Activated CD8-positive, alpha-beta memory T cell treated with anti-CD3 and anti-CD28 coated beads, Interleukin-2, amount 50 U/mL, for 1 hour (primary cell): Measurements from ENCODE around the gene SDK2.

Experiments
- DNase-seq: peaks from one replicate; pipeline ENCODE4 v3.0.0-alpha.2; 2020; ENCODE audit errors: extremely low read depth

SDK2 gene

GRCh38 chr17:73533781-73534180, 110.5 kb downstream of the SDK2 start:
- no peak for DNase-seq

- DNase-seq, result no peak
Observed at GRCh38 chr17:73533127-73533526, 111.1 kb downstream of the SDK2 start.

GRCh38 chr17:73532421-73532901, 111.8 kb downstream of the SDK2 start:
- no peak for DNase-seq

- DNase-seq, result no peak
Observed at GRCh38 chr17:73531158-73531557, 113.1 kb downstream of the SDK2 start.

GRCh38 chr17:73528679-73529078, 115.6 kb downstream of the SDK2 start:
- no peak for DNase-seq

GRCh38 chr17:73526952-73527351, 117.3 kb downstream of the SDK2 start:
- no peak for DNase-seq

DNA sequence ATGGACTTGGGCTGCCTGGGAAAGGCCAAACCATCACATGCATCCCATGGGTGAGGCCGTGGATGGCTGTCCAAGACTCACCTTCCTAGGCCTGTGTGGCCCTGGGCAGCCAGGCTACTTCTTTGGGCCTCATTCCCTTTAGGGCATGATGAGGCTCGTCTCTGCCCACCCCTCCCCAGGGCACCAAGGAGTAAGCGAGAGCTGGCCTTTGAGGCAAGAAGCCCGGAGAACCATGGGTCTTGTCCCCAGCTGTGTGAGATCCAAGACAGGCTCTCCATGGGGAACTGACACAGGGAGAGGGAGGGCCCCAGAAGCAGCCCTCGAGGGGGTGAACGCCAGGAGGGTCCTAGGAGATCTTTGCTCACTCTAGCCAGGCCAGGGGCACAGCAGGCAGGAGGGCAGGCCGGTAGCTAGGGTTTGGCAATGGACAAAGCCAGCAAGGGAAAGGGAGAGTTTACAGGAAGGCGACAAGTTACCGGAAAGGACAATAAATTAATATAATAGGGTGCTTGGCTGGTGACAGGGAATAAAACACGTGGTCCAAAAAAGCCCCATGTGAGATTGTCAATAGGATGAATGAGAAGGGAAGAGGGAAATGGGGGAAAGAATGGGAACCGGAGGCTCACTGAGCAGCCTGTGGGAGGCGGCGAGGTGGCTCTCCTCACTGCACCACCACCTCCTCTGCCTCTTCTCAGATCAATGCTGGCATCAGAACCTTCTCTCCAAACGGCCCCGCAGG, 119.1 kb downstream of the SDK2 start:
- no peak for DNase-seq

DNA sequence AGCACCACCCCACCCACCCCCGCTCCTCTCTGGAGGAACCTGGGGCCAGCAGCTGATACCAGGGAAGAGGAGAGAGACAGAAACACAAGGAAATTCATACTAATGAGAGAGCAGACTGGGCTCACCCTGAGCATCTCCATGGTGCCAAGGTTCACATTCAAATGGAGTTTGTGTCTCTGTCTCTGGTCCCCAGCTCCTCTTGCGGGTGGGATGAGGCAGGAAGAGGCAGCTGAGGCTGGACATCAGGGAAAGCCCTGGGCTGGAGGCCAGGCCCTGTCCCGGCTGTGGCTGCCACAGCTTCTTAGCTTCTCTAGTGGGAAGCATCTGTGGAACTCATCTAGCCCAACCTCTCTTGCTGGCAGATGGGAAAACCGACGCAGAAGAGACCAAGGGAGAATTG, 121.5 kb downstream of the SDK2 start:
- no peak for DNase-seq

DNA sequence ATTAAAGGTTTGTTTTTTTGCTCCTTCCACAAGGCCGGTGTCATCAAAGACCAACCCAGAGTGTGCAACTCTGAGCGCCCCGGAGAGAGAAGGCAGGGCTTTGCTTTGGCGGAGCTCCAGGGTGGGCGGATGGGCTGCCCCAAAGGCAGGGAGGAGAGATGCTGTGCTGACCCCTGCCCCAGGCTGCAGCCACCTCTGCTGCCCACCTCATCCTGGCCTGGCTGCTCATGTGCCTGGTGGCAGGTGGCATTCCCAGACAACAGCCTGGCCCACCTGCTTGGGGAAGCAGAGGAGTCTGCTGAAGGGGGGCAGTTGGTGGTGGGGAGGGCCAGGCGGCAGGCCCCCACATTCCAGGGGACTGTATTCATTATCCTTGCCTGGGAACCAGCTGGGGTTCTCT, 122.1 kb downstream of the SDK2 start:
- no peak for DNase-seq

GRCh38 chr17:73521376-73521775, 122.9 kb downstream of the SDK2 start:
- no peak for DNase-seq

DNA sequence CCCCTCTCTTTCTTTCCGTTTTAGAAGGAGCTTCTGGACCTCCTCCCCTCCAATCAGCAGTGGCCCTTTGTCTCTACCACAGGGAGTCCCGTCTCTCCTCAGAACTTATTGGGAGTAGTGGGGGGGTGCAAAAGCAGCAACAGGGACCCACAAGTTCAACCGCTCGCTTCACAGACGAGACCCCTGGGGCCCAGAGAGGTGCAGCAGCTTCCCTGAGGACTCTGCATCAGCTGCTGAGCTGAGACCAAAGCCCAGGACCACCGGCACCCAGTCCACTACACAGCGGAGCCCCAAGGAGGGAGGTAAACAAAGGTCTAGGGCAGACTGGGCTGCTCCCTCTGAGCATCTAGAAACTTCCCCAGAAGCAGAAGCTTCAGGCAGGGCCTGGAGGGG, 123.9 kb downstream of the SDK2 start:
- DNase-seq, result no peak

DNA sequence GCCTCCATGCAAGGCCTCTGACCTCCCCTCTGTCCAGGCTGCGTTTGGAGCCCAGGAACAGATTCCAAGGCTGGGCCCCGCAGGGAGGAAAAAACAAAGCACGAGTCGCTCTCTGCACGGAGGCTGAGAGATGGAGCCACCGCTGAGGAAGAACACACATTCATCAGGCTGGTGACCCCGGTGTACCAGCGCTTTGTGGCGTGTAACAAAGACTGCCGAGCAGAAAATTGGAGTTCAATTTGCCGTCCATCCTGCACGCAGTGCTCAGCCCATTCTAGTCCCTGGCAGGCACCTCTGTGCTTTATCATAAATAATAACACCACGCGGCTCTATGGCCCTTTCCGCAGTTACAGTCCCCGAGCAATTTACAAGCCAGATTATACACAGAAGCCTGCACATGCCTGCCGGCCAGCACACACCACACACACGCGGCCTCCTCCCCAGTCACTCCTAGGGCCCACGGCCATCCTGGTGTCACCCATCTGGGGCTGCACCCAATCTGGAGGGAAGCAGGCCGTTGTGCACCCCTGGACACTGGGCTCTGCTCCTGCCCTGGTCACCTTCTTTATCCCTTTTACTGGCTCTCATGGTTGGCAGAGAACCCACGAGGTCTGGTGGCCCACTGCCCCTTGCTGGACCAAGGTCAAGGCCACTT, 124.4 kb downstream of the SDK2 start:
- DNase-seq, result no peak

GRCh38 chr17:73519011-73519410, 125.2 kb downstream of the SDK2 start:
- no peak for DNase-seq

GRCh38 chr17:73516431-73516830, 127.8 kb downstream of the SDK2 start:
- no peak for DNase-seq

- DNase-seq, result no peak
Observed at GRCh38 chr17:73514146-73514863, 129.9 kb downstream of the SDK2 start.

- DNase-seq, result no peak
Observed at GRCh38 chr17:73513426-73513825, 130.8 kb downstream of the SDK2 start.

GRCh38 chr17:73511719-73512115, 132.5 kb downstream of the SDK2 start:
- no peak for DNase-seq

DNA sequence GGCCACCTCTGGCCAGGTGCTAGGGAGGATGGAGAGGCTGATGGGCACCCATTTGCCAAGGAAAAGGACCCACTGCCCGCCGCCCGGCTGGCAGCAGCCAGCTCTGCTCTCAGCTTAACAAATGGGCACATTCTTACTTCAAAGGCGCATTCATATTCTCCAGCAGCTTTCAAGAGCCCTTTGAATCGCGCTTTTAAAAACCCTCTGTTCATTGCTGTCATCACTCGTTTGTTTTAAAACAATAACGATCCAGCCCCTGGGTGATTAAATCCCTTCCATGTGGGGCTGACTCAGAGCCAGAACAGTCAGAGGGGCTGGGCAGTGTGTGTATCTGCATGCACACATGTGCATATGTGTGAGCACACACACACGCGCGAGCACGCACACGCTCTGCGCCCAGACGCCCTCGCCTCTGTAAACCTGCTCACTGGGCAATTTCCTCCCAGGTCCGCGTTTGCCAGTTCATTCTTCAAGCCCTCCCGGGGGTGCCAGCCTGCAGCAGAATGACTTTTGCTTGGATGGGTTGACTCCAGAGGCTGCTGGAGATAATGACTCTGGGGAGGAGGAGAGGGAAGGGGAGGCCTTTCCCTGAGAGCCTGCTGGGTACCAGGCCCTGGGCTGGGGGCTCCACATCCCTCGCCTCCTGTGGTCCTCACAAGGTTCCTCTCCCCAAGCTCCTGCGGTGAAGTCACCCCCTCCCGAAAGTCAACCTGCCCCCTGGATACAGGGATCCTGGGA, 133.1 kb downstream of the SDK2 start:
- DNase-seq, result no peak

- no peak for DNase-seq
Observed at GRCh38 chr17:73508931-73509605, 135.2 kb downstream of the SDK2 start.

DNA sequence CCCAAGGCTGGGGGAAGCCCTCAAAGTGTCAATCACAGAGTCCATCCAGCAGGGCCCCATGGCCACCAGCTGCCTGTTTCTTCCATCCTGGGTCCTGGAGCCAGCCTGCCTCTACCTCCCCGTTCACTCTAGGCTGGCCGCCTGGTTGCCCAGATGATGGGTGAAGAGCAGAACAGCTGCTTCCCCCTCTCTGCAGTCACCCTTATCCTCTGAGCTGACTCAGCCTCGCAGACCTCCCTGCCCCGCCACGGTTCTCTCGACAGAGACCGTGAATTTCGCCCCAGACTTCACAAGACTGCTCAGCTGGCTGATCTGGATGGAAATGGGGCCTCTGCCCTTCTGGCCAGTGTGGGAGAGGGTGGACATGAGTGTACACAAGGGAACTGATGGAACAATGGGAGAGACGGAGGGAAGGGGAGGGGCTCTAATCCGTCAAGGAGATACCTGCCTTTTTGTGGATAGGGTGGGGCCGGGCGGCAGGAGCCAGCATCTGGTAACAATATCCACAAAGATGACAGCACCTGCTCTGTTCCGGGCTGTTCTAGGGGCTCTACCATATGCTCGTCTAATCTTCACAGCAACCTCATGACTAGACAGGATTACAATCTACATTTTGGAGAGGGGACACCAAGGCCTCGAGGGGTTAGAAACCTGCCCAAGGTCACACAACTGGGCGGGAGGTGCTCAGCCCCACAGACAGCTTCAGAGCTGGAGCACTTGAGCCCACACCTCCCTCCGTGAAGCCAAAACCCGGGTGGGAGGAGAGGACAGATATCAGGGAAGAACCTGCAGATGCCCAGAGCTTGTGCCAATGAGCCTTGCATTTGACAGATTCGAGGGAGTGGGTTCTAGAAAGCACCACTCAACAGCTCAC, 136.0 kb downstream of the SDK2 start:
- DNase-seq, result no peak
